Fibroblast of lung (primary cell): ENCODE results near the gene MAML2. TPM values are rescaled to one million over a fixed set of nuclear protein-coding genes. Genes with fewer than 3 reads are reported as not detected.

Source experiments
- DNase-seq, 2 donors: peaks; one replicate each; pipeline versions ENCODE4 v3.0.0 to v3.0.0-alpha.2; 2010; ENCODE audit warnings: low read depth in 2 of 2
- H2AFZ ChIP-seq: 2 replicates; pipeline ENCODE4 v1.5.1; 2012; ENCODE audit warnings: low read length, control low read depth, inconsistent platforms
- H3K27ac ChIP-seq: 2 replicates; pipeline ENCODE4 v1.5.1; 2011; ENCODE audit warnings: low read length, control low read depth; ENCODE audit not compliant: insufficient read depth
- H3K27me3 ChIP-seq: 2 replicates; pipeline ENCODE4 v1.5.1; 2011; ENCODE audit warnings: mild to moderate bottlenecking, low read length; ENCODE audit not compliant: control insufficient read depth, insufficient read depth
- H3K36me3 ChIP-seq: 2 replicates; pipeline ENCODE4 v1.5.1; 2011; ENCODE audit warnings: low read length; ENCODE audit not compliant: control insufficient read depth, insufficient read depth
- H3K4me1 ChIP-seq: 2 replicates; pipeline ENCODE4 v1.5.1; 2011; ENCODE audit warnings: low read length; ENCODE audit not compliant: control insufficient read depth, insufficient read depth; ENCODE audit errors: extremely low read depth
- H3K4me2 ChIP-seq: 2 replicates; pipeline ENCODE4 v1.5.1; 2011; ENCODE audit warnings: low read length, control low read depth; ENCODE audit not compliant: insufficient read depth; ENCODE audit errors: extremely low read depth
- H3K4me3 ChIP-seq, 4 experiments: fragments of 200-600 bp in 1 of 4; sonication (generic) in 1 of 4; replicated peaks in 1 of 4; 2 replicates each; pipeline ENCODE4 v1.5.1; 2011 to 2016; ENCODE audit warnings: low read length in 4 of 4, low read depth in 3 of 4, mild to moderate bottlenecking in 3 of 4, control low read depth in 2 of 4, inconsistent platforms in 1 of 4, mixed read lengths in 1 of 4; ENCODE audit not compliant: insufficient read depth in 1 of 4; ENCODE audit errors: control extremely low read depth in 1 of 4
- H3K79me2 ChIP-seq: 2 replicates; pipeline ENCODE4 v1.5.1; 2012; ENCODE audit warnings: mild to moderate bottlenecking, low read length, inconsistent platforms; ENCODE audit not compliant: control insufficient read depth, insufficient read depth
- H3K9ac ChIP-seq: 2 replicates; pipeline ENCODE4 v1.5.1; 2011; ENCODE audit warnings: mild to moderate bottlenecking, low read length, control low read depth; ENCODE audit not compliant: insufficient read depth
- H3K9me3 ChIP-seq: 2 replicates; pipeline ENCODE4 v1.5.1; 2012; ENCODE audit warnings: low read depth, low read length; ENCODE audit not compliant: control insufficient read depth, insufficient read depth
- H4K20me1 ChIP-seq: 2 replicates; pipeline ENCODE4 v1.5.1; 2011; ENCODE audit warnings: low read length; ENCODE audit not compliant: control insufficient read depth, insufficient read depth; ENCODE audit errors: extremely low read depth
- EZH2 ChIP-seq: IDR thresholded peaks from 2 replicates; pipeline ENCODE4 v1.5.1; 2012; ENCODE audit warnings: low read length, control low read depth, mild to moderate bottlenecking; ENCODE audit errors: missing control alignments
- polyA plus RNA-seq, 2 donors: library from polyadenylated mRNA; depleted of rRNA in 1 of 2; stranded (reverse) in 1 of 2; unstranded in 1 of 2; fragments of >200 nt; gene quantifications; 2 replicates each; pipeline ENCODE4 v1.2.1, GENCODE V29; 2011 to 2012; ENCODE audit warnings: missing spikeins in 1 of 2
- total RNA-seq: library from RNA; depleted of rRNA; stranded (reverse); fragments of >200 nt; gene quantifications from 2 replicates; pipeline ENCODE4 v1.2.1, GENCODE V29; 2014
- TF ChIP-seq, protein P1 (sequence below), 2 donors: IDR thresholded peaks in 1 of 2; conservative IDR thresholded peaks in 1 of 2; 1 replicate in 1 of 2; 2 replicates in 1 of 2; pipeline ENCODE4 v1.5.1; 2011 to 2012; ENCODE audit warnings: low read length in 2 of 2, control low read depth in 1 of 2, inconsistent platforms in 1 of 2, low read depth in 1 of 2, mild to moderate bottlenecking in 1 of 2

Gene MAML2
- total and polyA plus RNA-seq, 2 donors (not counting 1 experiment from before 2014, with no cell fraction given): 13.0 to 19.0 TPM

DNA sequence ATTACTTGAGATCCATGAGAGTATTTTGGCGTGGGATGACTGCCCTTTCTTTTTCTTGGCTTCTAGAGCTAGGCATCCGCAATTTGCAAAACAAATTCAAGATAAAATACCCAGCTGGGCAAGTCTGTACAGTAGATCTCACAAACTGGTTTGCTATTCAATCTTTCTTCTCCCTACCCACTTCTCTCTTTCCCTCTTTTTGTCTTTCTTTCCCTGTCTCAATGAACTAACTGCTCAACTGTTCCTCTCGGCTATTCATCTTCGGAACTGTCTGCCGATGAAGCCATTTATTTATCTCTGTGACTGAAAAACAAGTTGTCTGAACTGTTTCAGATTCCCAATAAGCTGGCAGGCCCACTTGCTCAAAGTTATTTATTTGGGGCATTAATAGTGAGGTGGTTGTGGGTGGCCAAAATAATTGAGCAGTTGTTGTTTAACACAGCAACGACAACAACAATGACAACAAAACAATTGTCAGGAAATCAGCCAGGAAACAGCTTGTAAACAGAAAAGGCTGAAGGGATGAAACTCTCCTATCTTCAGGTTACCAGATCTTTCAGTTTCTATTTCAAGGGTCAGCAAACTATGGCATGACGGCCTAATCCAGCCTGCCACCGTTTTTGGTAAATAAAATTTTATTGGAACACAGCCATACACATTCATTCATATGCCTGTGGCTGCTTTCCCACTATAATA lies 343.1 kb downstream of the MAML2 start:
- H3K4me1 ChIP-seq: peaks cover 13% of the 10 kb centered on the region
- H3K36me3 ChIP-seq: no peaks in the 10 kb centered on the region
- H3K9me3 ChIP-seq: no peaks in the 10 kb centered on the region
- H2AFZ ChIP-seq: no peak overlapping the region
- peak overlapping the region; percentile 4 for H3K9ac ChIP-seq
- peak overlapping the region; percentile 93 for H3K4me2 ChIP-seq
- H3K27ac ChIP-seq: peak overlapping the region; percentile 32
- H3K4me3 ChIP-seq: peak overlapping the region in 3 of 4 experiments; percentile 4 to 36 (median 12)
- DNase-seq: peak in 1 of 2 donors; percentile 66
- no peaks in the 10 kb centered on the region for H3K27me3 ChIP-seq
- no peak for TF ChIP-seq EZH2
- TF ChIP-seq, protein P1, sequence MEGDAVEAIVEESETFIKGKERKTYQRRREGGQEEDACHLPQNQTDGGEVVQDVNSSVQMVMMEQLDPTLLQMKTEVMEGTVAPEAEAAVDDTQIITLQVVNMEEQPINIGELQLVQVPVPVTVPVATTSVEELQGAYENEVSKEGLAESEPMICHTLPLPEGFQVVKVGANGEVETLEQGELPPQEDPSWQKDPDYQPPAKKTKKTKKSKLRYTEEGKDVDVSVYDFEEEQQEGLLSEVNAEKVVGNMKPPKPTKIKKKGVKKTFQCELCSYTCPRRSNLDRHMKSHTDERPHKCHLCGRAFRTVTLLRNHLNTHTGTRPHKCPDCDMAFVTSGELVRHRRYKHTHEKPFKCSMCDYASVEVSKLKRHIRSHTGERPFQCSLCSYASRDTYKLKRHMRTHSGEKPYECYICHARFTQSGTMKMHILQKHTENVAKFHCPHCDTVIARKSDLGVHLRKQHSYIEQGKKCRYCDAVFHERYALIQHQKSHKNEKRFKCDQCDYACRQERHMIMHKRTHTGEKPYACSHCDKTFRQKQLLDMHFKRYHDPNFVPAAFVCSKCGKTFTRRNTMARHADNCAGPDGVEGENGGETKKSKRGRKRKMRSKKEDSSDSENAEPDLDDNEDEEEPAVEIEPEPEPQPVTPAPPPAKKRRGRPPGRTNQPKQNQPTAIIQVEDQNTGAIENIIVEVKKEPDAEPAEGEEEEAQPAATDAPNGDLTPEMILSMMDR (conservative IDR thresholded peaks at IDR 0.05 in 1 of 2, IDR thresholded peaks at IDR 0.05 in 1 of 2; ENCODE audit: low read depth in 1 of 2, low read length in 2 of 2): no peak
- H4K20me1 ChIP-seq: no peaks in the 10 kb centered on the region
- H3K79me2 ChIP-seq: no peaks in the 10 kb centered on the region

DNA sequence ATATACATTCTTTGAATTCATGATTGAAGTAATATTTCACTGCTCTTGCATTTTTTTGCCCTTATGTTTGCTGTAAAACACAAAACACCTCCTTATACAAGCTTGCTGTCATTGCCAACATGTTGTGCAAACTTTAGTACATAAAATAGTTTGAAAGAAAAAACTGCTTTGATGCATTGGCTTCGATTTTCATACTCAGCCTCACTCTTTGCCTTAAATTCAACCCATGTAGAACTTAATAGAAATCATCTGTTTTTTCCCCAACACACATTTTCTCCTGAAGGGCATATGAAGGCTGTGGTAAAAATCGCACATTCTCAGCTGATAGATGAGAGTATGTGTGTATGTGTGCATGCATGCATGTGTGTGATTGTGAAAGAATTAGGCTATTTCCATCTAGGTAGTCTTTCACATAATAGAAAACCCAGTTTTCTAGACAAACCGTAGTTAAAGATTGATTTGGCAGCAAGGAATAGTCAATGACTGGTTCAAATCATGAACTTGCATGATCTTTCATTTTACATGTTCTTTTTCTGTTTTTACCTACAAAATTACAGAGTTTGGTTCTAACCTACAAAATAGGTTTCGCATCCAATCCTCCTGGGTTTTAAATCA lies 346.3 kb downstream of the MAML2 start:
- Histone ChIP-seq H3K9me3 (no peaks in the 10 kb centered on the region), H3K36me3 (no peaks in the 10 kb centered on the region), H3K4me1 (peaks cover 21% of the 10 kb centered on the region), H4K20me1 (no peaks in the 10 kb centered on the region), H3K4me2 (no peak overlapping the region), H3K9ac (no peak overlapping the region), H3K4me3 (no peak overlapping the region), H3K27me3 (no peaks in the 10 kb centered on the region), H3K27ac (no peak overlapping the region), H2AFZ (no peak overlapping the region), H3K79me2 (no peaks in the 10 kb centered on the region)
- peak in 1 of 2 donors; percentile 67 for DNase-seq
- TF ChIP-seq, protein P1 (conservative IDR thresholded peaks at IDR 0.05 in 1 of 2, IDR thresholded peaks at IDR 0.05 in 1 of 2; ENCODE audit: low read depth in 1 of 2, low read length in 2 of 2): no peak
- no peak for TF ChIP-seq EZH2

DNA sequence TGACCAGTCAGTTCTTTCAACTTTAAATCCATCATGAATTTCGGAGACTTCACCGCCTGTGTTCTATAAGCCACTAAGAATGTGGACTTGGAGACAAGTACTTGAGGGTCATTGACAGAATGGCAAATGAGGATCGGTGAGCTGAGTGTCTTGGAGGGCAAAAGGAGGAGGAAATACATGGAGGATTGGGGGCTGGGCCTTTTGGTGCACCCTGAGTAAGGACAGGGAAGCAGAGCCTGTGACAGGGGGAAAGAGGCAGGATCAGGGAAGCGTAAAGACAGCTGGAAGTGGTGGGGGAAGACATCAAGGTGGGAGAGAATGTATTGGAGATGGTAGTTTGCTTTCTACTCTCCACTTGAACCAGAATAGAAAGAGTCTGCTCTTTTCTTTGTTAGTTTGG lies 348.7 kb downstream of the MAML2 start:
- Histone ChIP-seq H3K27ac (no peak overlapping the region), H3K4me1 (peaks cover 16% of the 10 kb centered on the region), H2AFZ (no peak overlapping the region), H3K36me3 (no peaks in the 10 kb centered on the region), H3K4me3 (no peak overlapping the region), H3K79me2 (no peaks in the 10 kb centered on the region), H3K9me3 (no peaks in the 10 kb centered on the region), H3K9ac (no peak overlapping the region), H3K4me2 (no peak overlapping the region), H4K20me1 (no peaks in the 10 kb centered on the region), H3K27me3 (no peaks in the 10 kb centered on the region)
- no peak for DNase-seq
- TF ChIP-seq, protein P1 (conservative IDR thresholded peaks at IDR 0.05 in 1 of 2, IDR thresholded peaks at IDR 0.05 in 1 of 2; ENCODE audit: low read depth in 1 of 2, low read length in 2 of 2): no peak
- no peak for TF ChIP-seq EZH2
